Pancreas (tissue), 10 donors: ENCODE results near the gene TTC17. TPM values are rescaled to one million over a fixed set of nuclear protein-coding genes. Genes with fewer than 3 reads are reported as not detected.

Experiments
- ATAC-seq, 4 donors: fragments of 200-7000 bp; cut with Tn5 transposase; one replicate each; pipeline versions ENCODE4 v1.8.0 to v1.9.1; 2020; ENCODE audit warnings: mild to moderate bottlenecking in 4 of 4, moderate library complexity in 4 of 4
- DNase-seq, 6 donors: peaks; one replicate each; pipeline ENCODE4 v3.0.0-alpha.2; 2020
- FAIRE-seq: peaks from 2 replicates; lab custom pipeline; 2012; peaks lifted over from hg19 to GRCh38; lab: Jason Lieb, UNC
- H3K27ac ChIP-seq, 4 donors: fragments of 200-600 bp; sonication (generic); 1 replicate in 3 of 4; 2 replicates in 1 of 4; pipeline versions ENCODE4 v1.5.0 to v1.8.0; 2020
- H3K27me3 ChIP-seq, 4 donors: fragments of 200-600 bp; one replicate each; pipeline ENCODE4 v1.8.0; 2021
- H3K36me3 ChIP-seq, 3 donors: fragments of 200-600 bp; sonication (generic) in 1 of 3; one replicate each; pipeline versions ENCODE4 v1.5.0 to v1.8.0; 2020 to 2021
- H3K4me1 ChIP-seq, 3 donors: fragments of 200-600 bp; one replicate each; pipeline ENCODE4 v1.8.0; 2021
- H3K4me3 ChIP-seq, 4 donors: fragments of 200-600 bp; sonication (generic) in 2 of 4; one replicate each; pipeline versions ENCODE4 v1.5.0 to v1.8.0; 2020 to 2021
- H3K9me3 ChIP-seq, 4 donors: fragments of 200-600 bp; one replicate each; pipeline ENCODE4 v1.8.0; 2021
- WGBS, 2 donors: extraction: QIAGEN DNeasy Blood & Tissue Kit; methylation state at CpG; one replicate each; pipeline ENCODE4 v1.1.7; 2013; 5-methylcytosine and 5-hydroxymethylcytosine counted together
- intact Hi-C, 3 donors: fragments of 100-400 bp; cut with DNase I; formaldehyde crosslinking; loops; one replicate each; pipeline versions ENCODE4 v1.11.1 to v1.14.2; 2022
- polyA plus RNA-seq, 2 donors: library from polyadenylated mRNA; stranded (reverse); fragments of 200-250 nt; gene quantifications; one replicate each; pipeline ENCODE4 v1.2.3, GENCODE V29; 2013
- total RNA-seq, 6 donors: library from RNA; stranded (reverse); fragmentation: NEBNext Ultra II Directional in 4 of 6; extraction: Animal tissue kit (Norgen Biotek cat#: 25700) in 4 of 6; gene quantifications; one replicate each; pipeline versions ENCODE4 v1.2.1 to v1.2.4, GENCODE V29; 2021 to 2023
- TF ChIP-seq, protein P1 (sequence below), 4 donors: fragments of 200-600 bp; sonication (generic) in 3 of 4; IDR thresholded peaks; one replicate each; pipeline versions ENCODE4 v1.5.0 to v1.8.0; 2021; ENCODE audit warnings: antibody characterized with exemption in 4 of 4
- donor health status: healthy with polysubstance abuse.
- donor health status: DM: no; HTN: no; CAD: no; lungs with moderate emphysema.
- donor health status: DM: no; HTN: no; CAD: no.
- donor health status: control.
- donor health status: control.
- donor health status: Bipolar disorder and iron deficiency.
- donor health status: DM: yes; HTN: yes; CAD: no.
- donor health status: DM: no; HTN: no; CAD: no.
- donor health status: DM: no; HTN: no; CAD: no.
- donor health status: DM: yes; HTN: yes; CAD: no.

The TTC17 gene
- total and polyA plus RNA-seq, 8 donors = 39.9 to 71.1 (median 57.0) TPM

- H3K4me1 ChIP-seq = no peaks in the 10 kb centered on the region
- DNase-seq = no peak
- ATAC-seq = no peak
- H3K36me3 ChIP-seq = peaks cover 0 to 29% (median 0%) of the 10 kb centered on the region in 3 donors
- H3K27ac ChIP-seq = no peak overlapping the region
- TF ChIP-seq, protein P1, sequence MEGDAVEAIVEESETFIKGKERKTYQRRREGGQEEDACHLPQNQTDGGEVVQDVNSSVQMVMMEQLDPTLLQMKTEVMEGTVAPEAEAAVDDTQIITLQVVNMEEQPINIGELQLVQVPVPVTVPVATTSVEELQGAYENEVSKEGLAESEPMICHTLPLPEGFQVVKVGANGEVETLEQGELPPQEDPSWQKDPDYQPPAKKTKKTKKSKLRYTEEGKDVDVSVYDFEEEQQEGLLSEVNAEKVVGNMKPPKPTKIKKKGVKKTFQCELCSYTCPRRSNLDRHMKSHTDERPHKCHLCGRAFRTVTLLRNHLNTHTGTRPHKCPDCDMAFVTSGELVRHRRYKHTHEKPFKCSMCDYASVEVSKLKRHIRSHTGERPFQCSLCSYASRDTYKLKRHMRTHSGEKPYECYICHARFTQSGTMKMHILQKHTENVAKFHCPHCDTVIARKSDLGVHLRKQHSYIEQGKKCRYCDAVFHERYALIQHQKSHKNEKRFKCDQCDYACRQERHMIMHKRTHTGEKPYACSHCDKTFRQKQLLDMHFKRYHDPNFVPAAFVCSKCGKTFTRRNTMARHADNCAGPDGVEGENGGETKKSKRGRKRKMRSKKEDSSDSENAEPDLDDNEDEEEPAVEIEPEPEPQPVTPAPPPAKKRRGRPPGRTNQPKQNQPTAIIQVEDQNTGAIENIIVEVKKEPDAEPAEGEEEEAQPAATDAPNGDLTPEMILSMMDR (IDR thresholded peaks at IDR 0.05) = no peak
- no peak for FAIRE-seq
- H3K4me3 ChIP-seq = no peak overlapping the region
- intact Hi-C loops = no loop called here
- H3K27me3 ChIP-seq = no peaks in the 10 kb centered on the region
- no peaks in the 10 kb centered on the region for H3K9me3 ChIP-seq
- 92 to 97% methylated on average over 1 of the region's 1 CpG for WGBS, 2 donors
Observed at GRCh38 chr11:43434893-43435292, 76.2 kb downstream of the TTC17 start.

DNA sequence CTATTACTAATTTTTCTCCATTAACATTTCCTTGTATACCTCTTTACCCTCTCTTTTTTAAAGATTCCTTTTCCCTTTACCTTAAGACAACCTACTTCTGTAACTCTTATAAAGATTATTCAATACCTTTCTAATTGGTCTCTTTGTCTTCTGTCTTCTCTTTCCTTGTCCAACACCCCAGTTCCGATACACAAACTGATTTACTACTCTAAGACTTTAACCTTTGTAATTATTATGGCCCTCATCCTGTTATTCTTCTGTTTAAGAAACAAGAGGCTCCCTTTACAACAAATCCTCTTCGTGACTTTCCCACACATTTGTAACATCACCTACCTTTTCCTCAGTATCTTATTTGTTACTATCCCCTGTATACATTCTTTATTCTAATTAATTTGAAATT, 81.8 kb downstream of the TTC17 start:
- Histone ChIP-seq H3K4me3 (no peak overlapping the region), H3K27ac (no peak overlapping the region), H3K36me3 (peaks cover 2 to 66% (median 12%) of the 10 kb centered on the region in 3 donors), H3K4me1 (no peaks in the 10 kb centered on the region), H3K9me3 (no peaks in the 10 kb centered on the region), H3K27me3 (no peaks in the 10 kb centered on the region)
- TF ChIP-seq, protein P1 (IDR thresholded peaks at IDR 0.05) = no peak
- no peak for ATAC-seq
- no peak for DNase-seq
- FAIRE-seq = no peak
- intact Hi-C loops = no loop called here
- 95 to 97% methylated on average over 2 of the region's 2 CpGs for WGBS, 2 donors

- no peak overlapping the region for H3K27ac ChIP-seq
- no peak overlapping the region for H3K4me3 ChIP-seq
- H3K27me3 ChIP-seq = no peaks in the 10 kb centered on the region
- TF ChIP-seq, protein P1 (IDR thresholded peaks at IDR 0.05) = no peak
- no peak for FAIRE-seq
- intact Hi-C loops = no loop called here
- H3K4me1 ChIP-seq = no peaks in the 10 kb centered on the region
- no peak for DNase-seq
- 80 to 81% methylated on average over 4 of the region's 4 CpGs for WGBS, 2 donors
- peaks cover 2 to 69% (median 12%) of the 10 kb centered on the region in 3 donors for H3K36me3 ChIP-seq
- no peak for ATAC-seq
- H3K9me3 ChIP-seq = no peaks in the 10 kb centered on the region
Observed at GRCh38 chr11:43443811-43444210, 85.1 kb downstream of the TTC17 start.

DNA sequence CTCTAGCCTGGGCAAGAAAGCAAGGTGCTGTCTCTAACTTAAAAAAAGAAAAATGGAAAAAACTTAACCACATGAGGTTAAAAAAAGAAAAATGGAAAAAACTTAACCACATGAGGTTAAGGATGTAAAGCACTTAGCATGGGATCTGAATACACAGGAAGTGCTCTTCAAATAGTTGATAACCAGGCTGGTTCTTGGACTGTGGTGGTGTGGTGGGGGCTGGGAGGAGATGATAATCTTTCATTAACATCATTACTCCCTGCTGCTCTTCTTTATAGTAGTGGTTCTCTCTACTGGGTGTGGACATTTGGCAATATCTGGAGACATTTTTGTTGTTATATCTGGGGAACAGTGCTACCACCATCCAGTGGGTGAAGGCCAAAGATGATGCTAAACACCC, 88.4 kb downstream of the TTC17 start:
- TF ChIP-seq, protein P1 (IDR thresholded peaks at IDR 0.05) = no peak
- Histone ChIP-seq H3K27ac (no peak overlapping the region), H3K9me3 (no peaks in the 10 kb centered on the region), H3K27me3 (no peaks in the 10 kb centered on the region), H3K36me3 (peaks cover 4 to 77% (median 32%) of the 10 kb centered on the region in 3 donors), H3K4me1 (no peaks in the 10 kb centered on the region), H3K4me3 (no peak overlapping the region)
- ATAC-seq = no peak
- no peak for DNase-seq
- intact Hi-C loops = no loop called here
- no peak for FAIRE-seq

DNA sequence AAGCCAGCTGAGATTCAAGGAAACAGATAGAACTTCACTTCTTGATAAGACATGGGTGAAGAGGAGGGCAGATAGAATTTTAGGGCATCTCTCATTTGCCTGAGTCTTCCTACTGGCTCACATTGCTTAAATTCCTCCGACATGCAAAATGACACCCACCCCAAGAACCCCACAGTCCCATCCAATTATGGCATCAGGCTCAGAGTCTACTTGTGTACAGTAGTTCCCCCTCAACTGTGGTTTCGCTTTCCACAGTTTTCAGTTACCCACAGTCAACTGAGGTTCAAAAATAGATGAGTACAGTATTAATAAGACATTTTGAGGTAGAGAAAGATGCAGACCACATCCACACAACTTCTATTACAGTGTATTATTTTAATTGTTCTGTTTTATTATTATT, 99.8 kb downstream of the TTC17 start:
- DNase-seq = no peak
- Histone ChIP-seq H3K4me1 (no peaks in the 10 kb centered on the region), H3K27ac (no peak overlapping the region), H3K4me3 (no peak overlapping the region), H3K27me3 (no peaks in the 10 kb centered on the region), H3K9me3 (no peaks in the 10 kb centered on the region), H3K36me3 (peaks cover 0 to 59% (median 16%) of the 10 kb centered on the region in 3 donors)
- WGBS, 2 donors = 72 to 96% methylated on average over 2 of the region's 2 CpGs
- intact Hi-C loops = no loop called here
- TF ChIP-seq, protein P1 (IDR thresholded peaks at IDR 0.05) = no peak
- no peak for ATAC-seq
- FAIRE-seq = no peak
